Endothelial cell of umbilical vein (primary cell): ENCODE data around the gene CAAP1. TPM values are rescaled to one million over a fixed set of nuclear protein-coding genes. Genes with fewer than 3 reads are reported as not detected.

Experiments used
- BruUV-seq: library from RNA; stranded (reverse); fragments of 400-500 nt; replicated peaks from 2 replicates; lab custom pipeline; 2021; lab: Mats Ljungman, UMichigan
- CTCF ChIA-PET: fragments of 300-600, 350-600 bp; sonication (Branson Sonifier 250); formaldehyde crosslinking; loops from one replicate; lab custom pipeline; 2021; ENCODE audit warnings: antibody characterized with exemption, inconsistent platforms; lab: Charles Lee
- POLR2A ChIA-PET: fragments of 300-600, 350-600 bp; sonication (Branson Sonifier 250); formaldehyde crosslinking; loops from one replicate; lab custom pipeline; 2021; ENCODE audit warnings: antibody characterized with exemption, inconsistent platforms; lab: Charles Lee
- DNase-seq: peaks from one replicate; pipeline ENCODE4 v3.0.0-alpha.2; 2011; ENCODE audit warnings: low read depth, low spot score
- FAIRE-seq: peaks from 2 replicates; lab custom pipeline; 2011; peaks lifted over from hg19 to GRCh38; lab: Jason Lieb, UNC
- H2AFZ ChIP-seq: 2 replicates; pipeline ENCODE4 v1.6.0; 2012; ENCODE audit warnings: low read depth, low read length, control low read depth, inconsistent platforms
- H3K27ac ChIP-seq: 2 replicates; pipeline ENCODE4 v1.5.1; 2011; ENCODE audit warnings: low read depth, mild to moderate bottlenecking, control low read depth, low read length, moderate library complexity; ENCODE audit not compliant: insufficient read depth
- H3K27me3 ChIP-seq, 2 experiments: 2 replicates each; pipeline versions ENCODE4 v1.6.0 to v1.6.1; 2011; ENCODE audit warnings: low read length in 2 of 2, mixed read lengths in 1 of 2; ENCODE audit not compliant: control insufficient read depth in 2 of 2, insufficient read depth in 2 of 2
- H3K36me3 ChIP-seq, 2 experiments: 2 replicates in 1 of 2; 3 replicates in 1 of 2; pipeline ENCODE4 v1.5.1; 2011; ENCODE audit warnings: low read length in 2 of 2, mild to moderate bottlenecking in 1 of 2, moderate library complexity in 1 of 2; ENCODE audit not compliant: control insufficient read depth in 2 of 2, insufficient read depth in 2 of 2; ENCODE audit errors: extremely low read depth in 1 of 2
- H3K4me1 ChIP-seq: 3 replicates; pipeline ENCODE4 v1.5.1; 2011; ENCODE audit warnings: mild to moderate bottlenecking, low read length; ENCODE audit not compliant: control insufficient read depth, insufficient read depth; ENCODE audit errors: extremely low read depth
- H3K4me2 ChIP-seq: 2 replicates; pipeline ENCODE4 v1.6.1; 2011; ENCODE audit warnings: low read length, control low read depth, mixed read lengths; ENCODE audit not compliant: insufficient read depth
- H3K4me3 ChIP-seq, 3 experiments: fragments of 200-600 bp in 1 of 3; sonication (generic), shearing (Covaris generic) in 1 of 3; replicated peaks in 1 of 3; 2 replicates each; pipeline ENCODE4 v1.5.1; 2011 to 2016; ENCODE audit warnings: control low read depth in 3 of 3, low read length in 3 of 3, mild to moderate bottlenecking in 2 of 3, inconsistent platforms in 1 of 3, low read depth in 1 of 3, moderate library complexity in 1 of 3; ENCODE audit not compliant: insufficient read depth in 1 of 3
- H3K79me2 ChIP-seq: 2 replicates; pipeline ENCODE4 v1.6.0; 2012; ENCODE audit warnings: low read length, inconsistent platforms; ENCODE audit not compliant: control insufficient read depth, insufficient read depth
- H3K9ac ChIP-seq: replicated peaks from 2 replicates; pipeline ENCODE3; 2011; ENCODE audit warnings: low read length, control low read depth; ENCODE audit not compliant: insufficient read depth; ENCODE audit errors: extremely low read depth
- H3K9me1 ChIP-seq: replicated peaks from 3 replicates; pipeline ENCODE4 v1.6.0; 2011; ENCODE audit warnings: mild to moderate bottlenecking, low read length; ENCODE audit not compliant: control insufficient read depth, insufficient read depth; ENCODE audit errors: extremely low read depth
- H3K9me3 ChIP-seq: replicated peaks from 2 replicates; pipeline ENCODE4 v1.5.1; 2012; ENCODE audit warnings: low read length, inconsistent platforms; ENCODE audit not compliant: control insufficient read depth, insufficient read depth
- H4K20me1 ChIP-seq: replicated peaks from 2 replicates; pipeline ENCODE3; 2011; ENCODE audit warnings: mild to moderate bottlenecking, low read length; ENCODE audit not compliant: control insufficient read depth, insufficient read depth; ENCODE audit errors: extremely low read depth
- CTCF ChIP-seq, 2 donors: IDR thresholded peaks; 1 replicate in 1 of 2; 2 replicates in 1 of 2; pipeline ENCODE4 v1.5.1; 2011; ENCODE audit warnings: low read length in 2 of 2, mild to moderate bottlenecking in 2 of 2, moderate library complexity in 2 of 2, control low read depth in 1 of 2, inconsistent platforms in 1 of 2, low read depth in 1 of 2; ENCODE audit not compliant: insufficient read depth in 1 of 2; ENCODE audit errors: extremely low read depth in 1 of 2
- EZH2 ChIP-seq: IDR thresholded peaks from 2 replicates; pipeline ENCODE4 v1.6.1; 2012; ENCODE audit warnings: borderline replicate concordance, low read depth, mild to moderate bottlenecking, moderate library complexity, low read length, inconsistent platforms; ENCODE audit not compliant: severe bottlenecking
- FOS ChIP-seq: IDR thresholded peaks from 2 replicates; pipeline ENCODE4 v1.6.1; 2011; ENCODE audit warnings: mild to moderate bottlenecking, low read length, moderate library complexity, borderline replicate concordance; ENCODE audit not compliant: insufficient read depth
- GATA2 ChIP-seq: IDR thresholded peaks from 2 replicates; pipeline ENCODE4 v1.7.0; 2011; ENCODE audit warnings: low read depth, mild to moderate bottlenecking, moderate library complexity, mixed read lengths, low read length; ENCODE audit not compliant: insufficient read length, insufficient read depth
- JUN ChIP-seq: IDR thresholded peaks from 2 replicates; pipeline ENCODE4 v1.6.1; 2011; ENCODE audit warnings: borderline replicate concordance, low read depth; ENCODE audit not compliant: insufficient read length, insufficient read depth
- MAX ChIP-seq: IDR thresholded peaks from 2 replicates; pipeline ENCODE4 v1.6.1; 2011; ENCODE audit not compliant: insufficient read depth, insufficient read length
- MYC ChIP-seq: IDR thresholded peaks from one replicate; pipeline ENCODE4 v1.6.1; 2011; ENCODE audit warnings: mild to moderate bottlenecking, low read depth, low read length
- POLR2A ChIP-seq: IDR thresholded peaks from 2 replicates; pipeline ENCODE4 v1.6.1; 2012; ENCODE audit warnings: low read depth, mild to moderate bottlenecking, control low read depth, low read length
- POLR2AphosphoS5 ChIP-seq: IDR thresholded peaks from 2 replicates; pipeline ENCODE4 v1.6.1; 2012; ENCODE audit warnings: low read depth, mild to moderate bottlenecking, control low read depth, low read length, moderate library complexity; ENCODE audit not compliant: insufficient read depth
- dilution Hi-C: fragments of 300-500 bp; cut with MboI; formaldehyde crosslinking; loops from one replicate; pipeline ENCODE4 v1.15.0; 2019; ENCODE audit warnings: low sequenced_read_pairs; ENCODE audit not compliant: extremely low pct_ligation_motif_present
- intact Hi-C: fragments of 100-400 bp; cut with micrococcal nuclease; formaldehyde crosslinking; loops from one replicate; pipeline ENCODE4 v1.10.0; 2022
- polyA plus RNA-seq, 4 experiments: library from polyadenylated mRNA; depleted of rRNA in 3 of 4; stranded (reverse) in 3 of 4; unstranded in 1 of 4; fragments of >200 nt; gene quantifications; 2 replicates each; pipeline versions ENCODE4 v1.2.1 to v1.2.3, GENCODE V29; 2011 to 2012; ENCODE audit warnings: missing spikeins in 1 of 4
- total RNA-seq: library from RNA; stranded (reverse); gene quantifications from 2 replicates; pipeline ENCODE4 v1.2.3, GENCODE V29; 2021

Gene CAAP1
- total and polyA plus RNA-seq, 2 donors (not counting 3 experiments of a cell fraction or from before 2014, with no cell fraction given) = 5.3 to 16.1 TPM

- Histone ChIP-seq H3K4me3 (no peak overlapping the region), H3K27me3 (no peaks in the 10 kb centered on the region), H3K9me1 (no peaks in the 10 kb centered on the region), H3K9ac (no peak overlapping the region), H3K9me3 (no peaks in the 10 kb centered on the region), H3K79me2 (peaks cover 62% of the 10 kb centered on the region), H3K4me2 (no peak overlapping the region), H2AFZ (no peak overlapping the region), H3K36me3 (peaks cover 0 to 3% of the 10 kb centered on the region in 2 experiments), H3K27ac (no peak overlapping the region), H3K4me1 (no peaks in the 10 kb centered on the region), H4K20me1 (peaks cover 5% of the 10 kb centered on the region)
- dilution Hi-C loops (no loop called here), intact Hi-C loops (no loop called here)
- FAIRE-seq = no peak
- TF ChIP-seq EZH2 = no peak
- no peak for TF ChIP-seq GATA2
- TF ChIP-seq JUN = no peak
- no peak for TF ChIP-seq FOS
- no peak for TF ChIP-seq MAX
- TF ChIP-seq CTCF (IDR thresholded peaks at IDR 0.05; ENCODE audit: extremely low read depth in 1 of 2, insufficient read depth in 1 of 2, low read depth in 1 of 2, low read length in 2 of 2) = no peak
- TF ChIP-seq MYC = no peak
- TF ChIP-seq POLR2A = no peak
- TF ChIP-seq POLR2AphosphoS5 = no peak
- BruUV-seq = no TSS peak
- DNase-seq = no peak
- CTCF ChIA-PET = no interaction called here
- POLR2A ChIA-PET = no interaction called here
Measured at GRCh38 chr9:26935847-26936246, 43.2 kb upstream of the CAAP1 start.
